ENCODE measurements around the gene LRRC26.

GRCh38 chr9:137141050-137141810 lies 28.6 kb downstream of the LRRC26 start:
- TF ChIP-seq POLR2A (IDR thresholded peaks at IDR 0.05; ENCODE audit: low read depth, low read length) (no peak), POLR2AphosphoS5 (IDR thresholded peaks at IDR 0.05; ENCODE audit: low read depth, low read length) (no peak), TAF1 (IDR thresholded peaks at IDR 0.05; ENCODE audit: borderline replicate concordance, low read depth, low read length) (no peak)
